Chondrocyte (in vitro differentiated cells): ENCODE data around the gene ZDHHC4. TPM values are rescaled to one million over a fixed set of nuclear protein-coding genes. Genes with fewer than 3 reads are reported as not detected.
A peak's percentile ranks its signal among the peaks of the same experiment; 100 is the strongest.

ENCODE experiments used
- DNase-seq: peaks from one replicate; pipeline ENCODE4 v3.0.0; 2021; ENCODE audit warnings: mixed read lengths, low spot score
- H3K27ac Mint-ChIP-seq: one replicate; pipeline ENCODE4 v1.8.0; 2021; ENCODE audit warnings: mild to moderate bottlenecking, moderate library complexity, mixed read lengths; ENCODE audit not compliant: unreplicated experiment
- H3K27me3 Mint-ChIP-seq: 2 replicates; pipeline ENCODE4 v1.8.0; 2021; ENCODE audit warnings: low read depth, mixed read lengths
- H3K36me3 Mint-ChIP-seq: 2 replicates; pipeline ENCODE4 v1.8.0; 2021; ENCODE audit warnings: low read depth, mixed read lengths
- H3K4me1 Mint-ChIP-seq: 2 replicates; pipeline ENCODE4 v1.8.0; 2021; ENCODE audit warnings: low read depth, mild to moderate bottlenecking, mixed read lengths
- H3K4me3 Mint-ChIP-seq: one replicate; pipeline ENCODE4 v1.8.0; 2021; ENCODE audit warnings: mild to moderate bottlenecking, moderate library complexity, mixed read lengths; ENCODE audit not compliant: unreplicated experiment
- H3K9me3 Mint-ChIP-seq: 2 replicates; pipeline ENCODE4 v1.8.0; 2021; ENCODE audit warnings: low read depth, mixed read lengths
- total RNA-seq: library from RNA; stranded (reverse); gene quantifications from 3 replicates; pipeline ENCODE4 v1.2.1, GENCODE V29; 2021
- TF ChIP-seq, protein P1 (sequence below): fragments of 200-600 bp; sonication (generic); IDR thresholded peaks from 2 replicates; pipeline ENCODE4 v1.5.0; 2021; ENCODE audit warnings: antibody characterized with exemption, mild to moderate bottlenecking, moderate library complexity

Gene ZDHHC4
- total RNA-seq, 1 donor from 2014 or later, result 50.6 TPM

DNA sequence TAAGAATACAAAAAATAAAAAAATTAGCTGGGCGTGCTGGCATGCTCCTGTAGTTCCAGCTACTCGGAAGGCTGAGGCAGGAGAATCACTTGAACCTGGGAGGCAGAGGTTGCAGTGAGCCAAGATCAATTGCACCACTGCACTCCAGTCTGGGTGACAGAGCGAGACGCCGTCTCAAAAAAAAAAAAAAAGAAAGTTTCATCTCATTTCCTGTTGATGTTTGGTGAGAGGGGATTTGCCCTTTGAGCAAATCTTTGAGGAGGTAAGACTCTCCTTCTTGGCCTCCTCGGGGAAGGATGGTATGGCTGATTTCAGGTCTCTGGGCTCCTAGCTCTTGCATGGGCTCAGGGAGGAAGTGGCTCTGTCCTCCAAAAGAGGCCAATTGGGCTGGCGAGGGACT is 22.4 kb upstream of the ZDHHC4 start:
- no peaks in the 10 kb centered on the region for H3K27me3 Mint-ChIP-seq
- no peaks in the 10 kb centered on the region for H3K36me3 Mint-ChIP-seq
- no peaks in the 10 kb centered on the region for H3K4me1 Mint-ChIP-seq
- no peak overlapping the region for H3K27ac Mint-ChIP-seq
- H3K9me3 Mint-ChIP-seq, result no peaks in the 10 kb centered on the region
- TF ChIP-seq, protein P1, sequence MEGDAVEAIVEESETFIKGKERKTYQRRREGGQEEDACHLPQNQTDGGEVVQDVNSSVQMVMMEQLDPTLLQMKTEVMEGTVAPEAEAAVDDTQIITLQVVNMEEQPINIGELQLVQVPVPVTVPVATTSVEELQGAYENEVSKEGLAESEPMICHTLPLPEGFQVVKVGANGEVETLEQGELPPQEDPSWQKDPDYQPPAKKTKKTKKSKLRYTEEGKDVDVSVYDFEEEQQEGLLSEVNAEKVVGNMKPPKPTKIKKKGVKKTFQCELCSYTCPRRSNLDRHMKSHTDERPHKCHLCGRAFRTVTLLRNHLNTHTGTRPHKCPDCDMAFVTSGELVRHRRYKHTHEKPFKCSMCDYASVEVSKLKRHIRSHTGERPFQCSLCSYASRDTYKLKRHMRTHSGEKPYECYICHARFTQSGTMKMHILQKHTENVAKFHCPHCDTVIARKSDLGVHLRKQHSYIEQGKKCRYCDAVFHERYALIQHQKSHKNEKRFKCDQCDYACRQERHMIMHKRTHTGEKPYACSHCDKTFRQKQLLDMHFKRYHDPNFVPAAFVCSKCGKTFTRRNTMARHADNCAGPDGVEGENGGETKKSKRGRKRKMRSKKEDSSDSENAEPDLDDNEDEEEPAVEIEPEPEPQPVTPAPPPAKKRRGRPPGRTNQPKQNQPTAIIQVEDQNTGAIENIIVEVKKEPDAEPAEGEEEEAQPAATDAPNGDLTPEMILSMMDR, result no peak
- H3K4me3 Mint-ChIP-seq, result no peak overlapping the region
- DNase-seq, result no peak

DNA sequence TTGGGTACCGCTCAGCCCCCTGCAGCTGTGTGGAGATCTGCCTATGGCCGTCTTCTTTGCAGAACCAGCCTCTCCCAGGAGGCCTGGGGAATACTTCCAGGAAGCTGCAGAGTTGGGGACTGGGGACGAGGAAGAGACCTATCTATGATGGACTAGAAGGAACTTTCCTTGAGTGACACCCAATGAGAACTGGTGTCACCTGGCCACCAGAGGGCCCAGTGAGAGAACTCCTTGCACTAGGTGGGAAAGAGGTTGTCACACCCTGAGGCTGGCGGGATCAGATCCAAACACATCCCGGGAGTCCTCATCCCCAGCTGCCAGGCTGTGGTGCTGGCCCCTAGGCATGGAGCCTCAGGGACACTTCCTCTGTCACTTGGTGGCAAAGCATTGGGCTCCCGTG is 21.1 kb upstream of the ZDHHC4 start:
- H3K4me3 Mint-ChIP-seq, result no peak overlapping the region
- no peaks in the 10 kb centered on the region for H3K9me3 Mint-ChIP-seq
- TF ChIP-seq, protein P1, result peak; percentile 16
- H3K4me1 Mint-ChIP-seq, result no peaks in the 10 kb centered on the region
- no peaks in the 10 kb centered on the region for H3K27me3 Mint-ChIP-seq
- no peak for DNase-seq
- H3K27ac Mint-ChIP-seq, result no peak overlapping the region
- H3K36me3 Mint-ChIP-seq, result no peaks in the 10 kb centered on the region

DNA sequence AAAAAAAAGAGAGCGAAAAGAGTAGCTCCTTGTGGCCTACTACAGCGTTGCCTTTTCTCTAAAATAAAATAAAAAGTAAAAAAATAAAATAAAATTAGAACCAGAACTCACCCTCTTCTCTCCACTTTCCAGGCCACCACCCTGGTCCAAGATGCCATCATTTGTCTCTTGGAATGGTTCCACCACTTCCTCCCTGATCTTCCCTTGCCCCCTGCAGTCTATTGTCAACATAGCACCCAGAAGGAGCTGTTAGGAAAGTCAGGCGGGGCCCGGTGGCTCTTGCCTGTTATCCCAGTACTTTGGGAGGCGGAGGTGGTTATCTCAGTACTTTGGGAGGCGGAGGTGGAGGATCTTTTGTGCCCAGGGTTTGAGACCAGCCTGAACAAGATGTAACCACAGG is 18.4 kb upstream of the ZDHHC4 start:
- DNase-seq, result no peak
- Mint-ChIP-seq H3K4me1 (no peaks in the 10 kb centered on the region), H3K4me3 (no peak overlapping the region), H3K27ac (no peak overlapping the region), H3K36me3 (no peaks in the 10 kb centered on the region), H3K9me3 (no peaks in the 10 kb centered on the region), H3K27me3 (no peaks in the 10 kb centered on the region)
- TF ChIP-seq, protein P1, result peak; percentile 65

DNA sequence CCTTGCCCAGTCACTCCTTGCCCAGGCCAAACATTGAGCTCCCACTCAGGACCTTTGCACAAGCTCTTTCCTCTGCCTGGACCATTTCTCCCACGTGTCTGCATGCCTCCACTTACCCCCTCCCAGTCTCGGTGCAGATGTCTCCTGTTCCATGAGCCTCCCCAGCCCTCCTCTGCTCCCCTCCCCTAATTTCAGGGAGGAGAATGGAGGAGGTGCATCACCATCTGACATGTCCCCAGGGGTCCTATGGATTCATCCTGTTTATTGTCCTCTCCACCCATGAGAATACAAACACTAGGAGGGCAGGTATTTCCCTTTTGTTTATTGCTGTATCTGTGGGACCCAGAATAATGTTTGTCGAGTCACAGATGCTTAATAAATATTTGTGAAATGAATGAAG is 17.4 kb upstream of the ZDHHC4 start:
- Mint-ChIP-seq H3K27me3 (peaks cover 2% of the 10 kb centered on the region), H3K36me3 (no peaks in the 10 kb centered on the region), H3K4me1 (no peaks in the 10 kb centered on the region), H3K27ac (no peak overlapping the region), H3K4me3 (no peak overlapping the region), H3K9me3 (no peaks in the 10 kb centered on the region)
- TF ChIP-seq, protein P1, result no peak
- no peak for DNase-seq

DNA sequence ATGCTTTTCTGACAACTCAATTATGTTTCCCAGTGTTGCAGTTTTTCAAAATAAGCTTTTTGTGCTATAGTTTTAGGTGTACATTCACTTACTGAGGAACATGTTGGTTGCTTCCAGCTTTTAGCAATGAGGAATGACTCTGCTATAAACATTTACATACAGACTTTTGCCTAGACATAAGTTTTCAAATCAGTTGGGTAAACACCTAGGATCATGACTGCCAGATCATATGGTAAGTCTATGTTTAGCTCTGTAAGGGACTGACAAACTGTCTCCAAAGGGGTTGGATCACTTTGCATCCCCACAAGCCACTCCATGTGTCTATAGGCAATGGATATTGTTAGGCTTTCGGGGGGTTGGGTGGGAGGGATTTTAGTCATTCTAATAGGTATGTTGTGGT is 15.1 kb upstream of the ZDHHC4 start:
- Mint-ChIP-seq H3K27me3 (peaks cover 5% of the 10 kb centered on the region), H3K27ac (no peak overlapping the region), H3K9me3 (no peaks in the 10 kb centered on the region), H3K4me1 (no peaks in the 10 kb centered on the region), H3K4me3 (no peak overlapping the region), H3K36me3 (no peaks in the 10 kb centered on the region)
- no peak for DNase-seq
- TF ChIP-seq, protein P1, result no peak
